Muscle layer of duodenum (tissue), 2 donors: ENCODE results near the gene PACS2.

ENCODE experiments used
- H3K27ac ChIP-seq: one replicate; pipeline ENCODE4 v1.7.0; 2013; ENCODE audit warnings: mild to moderate bottlenecking, low read length
- H3K27me3 ChIP-seq: one replicate; pipeline ENCODE4 v1.7.0; 2013; ENCODE audit warnings: low read depth, mild to moderate bottlenecking, control low read depth, low read length
- H3K36me3 ChIP-seq, 2 donors: one replicate each; pipeline ENCODE4 v1.7.0; 2013; ENCODE audit warnings: low read length in 2 of 2, control low read depth in 1 of 2, mild to moderate bottlenecking in 1 of 2; ENCODE audit not compliant: insufficient read depth in 2 of 2, control insufficient read depth in 1 of 2
- H3K4me1 ChIP-seq, 2 donors: one replicate each; pipeline ENCODE4 v1.7.0; 2013; ENCODE audit warnings: low read length in 2 of 2, mild to moderate bottlenecking in 2 of 2, control low read depth in 1 of 2, moderate library complexity in 1 of 2; ENCODE audit not compliant: insufficient read depth in 2 of 2, control insufficient read depth in 1 of 2
- H3K4me3 ChIP-seq, 2 donors: one replicate each; pipeline ENCODE4 v1.7.0; 2013; ENCODE audit warnings: low read length in 2 of 2, low read depth in 1 of 2, mild to moderate bottlenecking in 1 of 2
- H3K9me3 ChIP-seq, 2 donors: one replicate each; pipeline ENCODE4 v1.7.0; 2013; ENCODE audit warnings: low read length in 2 of 2, control low read depth in 1 of 2, mild to moderate bottlenecking in 1 of 2; ENCODE audit not compliant: control insufficient read depth in 1 of 2
- donor health status: healthy.

The PACS2 gene

DNA sequence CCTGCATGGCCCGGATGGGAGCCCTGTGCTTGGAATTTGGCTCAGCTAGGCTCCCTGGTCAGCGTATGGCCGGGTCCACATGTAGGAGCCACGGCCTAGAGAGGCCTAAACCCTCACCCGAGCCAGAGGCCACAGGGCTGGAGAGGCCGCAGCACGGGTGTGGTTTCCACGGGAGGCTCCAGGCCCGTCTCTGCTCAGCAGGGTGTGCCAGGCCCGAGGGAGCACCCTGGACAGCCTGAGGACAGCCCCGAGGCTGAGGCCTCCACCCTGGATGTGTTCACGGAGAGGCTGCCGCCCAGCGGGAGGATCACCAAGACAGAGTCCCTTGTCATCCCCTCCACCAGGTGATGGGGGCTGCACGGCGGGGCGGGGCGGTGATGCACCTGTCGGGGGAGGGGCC is 66.2 kb downstream of the PACS2 start:
- H3K36me3 ChIP-seq: peaks cover 0 to 60% of the 10 kb centered on the region in 2 donors
- H3K27me3 ChIP-seq: no peaks in the 10 kb centered on the region
- H3K4me1 ChIP-seq: no peaks in the 10 kb centered on the region
- H3K27ac ChIP-seq: no peak overlapping the region
- no peaks in the 10 kb centered on the region for H3K9me3 ChIP-seq
- no peak overlapping the region for H3K4me3 ChIP-seq

DNA sequence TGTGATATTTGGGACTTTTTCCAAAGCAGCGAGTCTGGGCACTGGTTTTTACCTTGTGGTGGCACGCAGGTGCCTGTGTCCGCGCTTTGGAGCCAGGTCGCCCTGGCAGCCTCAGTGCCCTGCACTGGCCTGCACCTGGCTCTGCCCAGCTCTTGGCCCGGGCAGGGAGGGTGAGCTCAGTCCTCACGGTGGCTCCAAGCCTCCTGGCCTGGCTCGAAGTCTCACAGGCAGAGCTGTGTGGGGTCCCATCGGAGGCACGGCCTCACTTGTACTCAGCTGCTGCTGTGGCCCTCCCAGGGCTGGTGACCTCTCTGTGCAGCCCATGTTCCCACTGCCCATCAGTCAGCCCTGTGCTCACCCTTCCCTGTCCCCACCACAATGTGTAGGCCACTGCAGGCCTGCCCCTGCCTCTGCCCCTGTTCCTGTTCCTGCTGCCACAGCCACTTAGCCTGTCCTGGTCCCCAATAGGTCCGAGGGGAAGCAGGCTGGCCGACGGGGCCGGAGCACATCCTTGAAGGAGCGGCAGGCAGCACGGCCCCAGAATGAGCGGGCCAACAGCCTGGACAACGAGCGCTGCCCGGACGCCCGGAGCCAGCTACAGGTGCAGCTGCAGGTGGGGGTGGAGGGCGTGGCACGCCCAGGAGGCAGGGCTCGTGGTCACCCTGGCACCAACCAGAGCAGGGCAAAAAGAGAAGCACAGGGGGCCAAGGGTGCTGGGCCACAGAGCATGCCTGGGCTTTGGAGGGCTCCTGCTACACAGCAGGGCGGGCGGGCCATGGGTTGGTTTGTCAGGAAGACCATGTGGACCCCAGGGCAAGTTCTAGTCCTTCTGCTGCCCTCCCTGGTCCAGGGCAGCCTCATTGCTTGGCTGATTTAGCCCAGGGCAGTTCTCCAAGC is 67.1 kb downstream of the PACS2 start:
- H3K36me3 ChIP-seq: peaks cover 0 to 63% of the 10 kb centered on the region in 2 donors
- H3K9me3 ChIP-seq: no peaks in the 10 kb centered on the region
- H3K4me3 ChIP-seq: no peak overlapping the region
- H3K4me1 ChIP-seq: no peaks in the 10 kb centered on the region
- H3K27me3 ChIP-seq: no peaks in the 10 kb centered on the region
- H3K27ac ChIP-seq: no peak overlapping the region

DNA sequence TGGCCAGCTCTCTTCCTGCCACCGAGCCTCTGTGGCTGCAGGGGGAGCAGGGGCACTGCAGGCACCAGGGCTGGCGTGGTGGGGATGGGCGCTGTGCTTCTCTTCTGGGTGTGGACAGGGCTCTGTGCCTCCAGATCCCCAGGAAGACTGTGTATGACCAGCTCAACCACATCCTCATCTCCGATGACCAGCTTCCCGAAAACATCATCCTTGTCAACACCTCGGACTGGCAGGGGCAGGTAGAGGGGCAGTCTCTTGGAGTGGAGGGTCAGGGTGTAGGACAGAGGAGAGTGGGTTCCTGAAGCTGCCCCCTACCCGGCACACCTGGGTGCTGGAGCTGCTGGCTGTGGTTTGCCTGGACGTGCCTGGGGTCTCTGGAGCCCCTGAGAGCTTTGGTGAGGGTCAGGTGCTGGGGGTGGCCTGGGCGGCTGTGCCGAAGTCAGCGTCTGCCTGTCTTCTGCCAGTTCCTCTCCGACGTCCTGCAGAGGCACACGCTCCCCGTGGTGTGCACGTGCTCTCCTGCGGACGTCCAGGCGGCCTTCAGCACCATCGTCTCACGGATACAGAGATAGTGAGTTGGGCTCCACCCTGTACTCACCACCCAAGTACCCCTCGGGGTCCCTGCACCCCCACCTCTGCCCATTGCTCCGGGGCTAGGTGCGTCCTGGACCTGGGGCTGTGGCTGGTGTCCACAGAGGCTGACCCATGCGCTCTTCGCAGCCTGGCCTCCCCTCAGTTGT is 68.0 kb downstream of the PACS2 start:
- H3K27ac ChIP-seq: no peak overlapping the region
- H3K27me3 ChIP-seq: no peaks in the 10 kb centered on the region
- peaks cover 0 to 71% of the 10 kb centered on the region in 2 donors for H3K36me3 ChIP-seq
- H3K4me1 ChIP-seq: no peaks in the 10 kb centered on the region
- H3K9me3 ChIP-seq: no peaks in the 10 kb centered on the region
- no peak overlapping the region for H3K4me3 ChIP-seq

DNA sequence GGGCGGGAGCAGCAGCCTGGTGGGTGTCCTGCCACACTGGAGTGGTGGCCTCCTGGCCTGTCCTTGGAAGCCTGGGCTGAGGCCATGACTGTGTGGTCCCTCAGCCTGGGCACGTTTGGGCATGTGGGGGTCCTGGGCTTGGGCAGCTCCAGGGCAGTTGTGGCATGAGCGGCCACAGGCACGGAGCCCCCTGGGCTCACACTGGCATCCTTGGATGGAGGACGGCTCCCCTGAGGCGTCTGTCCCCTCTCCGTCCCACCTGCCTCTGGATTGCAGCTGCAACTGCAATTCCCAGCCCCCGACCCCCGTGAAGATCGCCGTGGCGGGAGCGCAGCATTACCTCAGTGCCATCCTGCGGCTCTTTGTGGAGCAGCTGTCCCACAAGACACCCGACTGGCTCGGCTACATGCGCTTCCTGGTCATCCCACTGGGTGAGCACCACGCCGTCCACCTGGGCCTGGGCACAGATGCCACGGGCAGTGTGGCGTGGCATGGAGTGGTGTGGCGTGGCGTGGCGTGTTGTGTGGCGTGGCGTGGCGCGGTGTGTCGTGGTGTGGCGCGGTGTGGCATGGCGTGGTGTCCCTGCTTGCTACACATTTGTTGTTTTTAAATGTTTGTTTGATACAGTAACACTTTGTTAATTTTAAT is 68.7 kb downstream of the PACS2 start:
- Histone ChIP-seq H3K36me3 (peaks cover 0 to 74% of the 10 kb centered on the region in 2 donors), H3K27ac (no peak overlapping the region), H3K9me3 (no peaks in the 10 kb centered on the region), H3K4me1 (no peaks in the 10 kb centered on the region), H3K4me3 (no peak overlapping the region), H3K27me3 (no peaks in the 10 kb centered on the region)

DNA sequence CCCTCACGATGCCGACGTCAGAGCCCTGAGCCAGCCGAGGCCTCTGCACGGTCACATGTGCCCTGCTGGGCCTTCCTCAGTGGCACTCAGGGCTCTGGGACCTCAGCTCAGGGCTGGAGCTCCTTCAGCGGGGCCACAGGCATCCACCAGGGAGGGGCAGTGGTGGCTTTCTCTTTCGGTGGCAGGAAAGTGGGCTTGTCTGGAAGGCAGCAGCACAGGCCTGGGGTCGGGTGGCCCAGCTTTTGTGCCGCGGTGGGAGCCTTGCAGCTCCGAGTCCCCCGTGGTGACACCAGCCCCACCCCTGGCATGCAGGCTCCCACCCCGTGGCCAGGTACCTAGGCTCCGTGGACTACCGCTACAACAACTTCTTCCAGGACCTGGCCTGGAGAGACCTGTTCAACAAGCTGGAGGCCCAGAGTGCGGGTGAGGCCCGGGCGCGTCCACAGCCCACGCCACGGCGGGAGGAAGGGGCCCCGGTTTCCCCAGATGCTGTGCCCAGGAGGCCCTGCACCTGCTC is 69.6 kb downstream of the PACS2 start:
- H3K27me3 ChIP-seq: no peaks in the 10 kb centered on the region
- H3K4me3 ChIP-seq: no peak overlapping the region
- H3K4me1 ChIP-seq: no peaks in the 10 kb centered on the region
- peaks cover 0 to 79% of the 10 kb centered on the region in 2 donors for H3K36me3 ChIP-seq
- no peak overlapping the region for H3K27ac ChIP-seq
- no peaks in the 10 kb centered on the region for H3K9me3 ChIP-seq

DNA sequence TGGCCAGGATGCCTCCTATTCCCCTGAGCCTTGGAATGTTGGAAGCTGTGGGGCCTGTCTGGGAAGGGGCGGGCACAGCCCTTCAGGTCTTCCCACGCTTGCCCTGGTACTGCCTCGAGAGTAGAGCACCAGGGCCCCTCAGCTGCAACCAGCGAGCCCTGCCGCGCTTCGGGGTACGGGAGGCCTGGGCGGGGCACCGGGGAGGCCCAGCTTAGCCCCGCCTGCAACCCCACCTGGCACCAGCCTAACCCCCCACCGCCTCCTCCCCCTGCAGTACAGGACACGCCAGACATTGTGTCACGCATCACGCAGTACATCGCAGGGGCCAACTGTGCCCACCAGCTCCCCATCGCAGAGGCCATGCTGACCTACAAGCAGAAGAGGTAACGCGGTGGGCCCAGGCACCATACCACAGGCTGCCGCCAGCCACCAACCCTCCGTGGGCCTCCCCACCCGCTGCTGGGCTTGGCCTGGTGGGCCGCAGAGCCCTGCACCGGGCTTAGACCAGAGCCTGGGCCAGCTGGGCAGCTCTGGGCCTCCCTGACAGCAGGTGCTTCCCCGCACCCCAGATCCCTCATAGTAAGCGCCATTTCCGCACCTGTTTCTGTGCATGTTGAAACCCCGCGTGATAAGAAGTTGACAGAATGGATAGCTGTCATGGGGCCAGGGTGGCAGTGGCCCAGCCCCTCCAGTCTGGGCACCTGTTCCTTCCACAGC is 70.2 kb downstream of the PACS2 start:
- peaks cover 0 to 74% of the 10 kb centered on the region in 2 donors for H3K36me3 ChIP-seq
- H3K27me3 ChIP-seq: no peaks in the 10 kb centered on the region
- no peaks in the 10 kb centered on the region for H3K9me3 ChIP-seq
- H3K27ac ChIP-seq: no peak overlapping the region
- peaks cover 0 to 5% of the 10 kb centered on the region in 2 donors for H3K4me1 ChIP-seq
- no peak overlapping the region for H3K4me3 ChIP-seq

DNA sequence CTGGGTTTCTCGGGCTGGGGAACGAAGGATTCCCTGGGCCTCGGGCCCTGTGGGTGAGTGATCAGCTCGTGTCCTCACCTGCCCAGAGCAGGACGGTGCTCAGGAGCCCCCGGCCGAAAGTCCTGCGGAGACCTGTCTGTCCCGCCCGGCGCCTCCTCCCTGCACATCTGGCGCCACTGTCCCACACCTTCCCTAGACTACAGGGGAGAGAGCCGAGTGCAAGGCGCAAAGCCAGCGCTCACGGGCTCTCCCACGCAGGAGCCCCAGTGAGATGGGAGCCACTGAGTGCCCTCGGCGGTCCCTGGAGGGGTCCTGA is 70.7 kb downstream of the PACS2 start:
- H3K4me3 ChIP-seq: no peak overlapping the region
- no peak overlapping the region for H3K27ac ChIP-seq
- peaks cover 0 to 69% of the 10 kb centered on the region in 2 donors for H3K36me3 ChIP-seq
- H3K9me3 ChIP-seq: no peaks in the 10 kb centered on the region
- H3K27me3 ChIP-seq: no peaks in the 10 kb centered on the region
- H3K4me1 ChIP-seq: peaks cover 0 to 10% of the 10 kb centered on the region in 2 donors

DNA sequence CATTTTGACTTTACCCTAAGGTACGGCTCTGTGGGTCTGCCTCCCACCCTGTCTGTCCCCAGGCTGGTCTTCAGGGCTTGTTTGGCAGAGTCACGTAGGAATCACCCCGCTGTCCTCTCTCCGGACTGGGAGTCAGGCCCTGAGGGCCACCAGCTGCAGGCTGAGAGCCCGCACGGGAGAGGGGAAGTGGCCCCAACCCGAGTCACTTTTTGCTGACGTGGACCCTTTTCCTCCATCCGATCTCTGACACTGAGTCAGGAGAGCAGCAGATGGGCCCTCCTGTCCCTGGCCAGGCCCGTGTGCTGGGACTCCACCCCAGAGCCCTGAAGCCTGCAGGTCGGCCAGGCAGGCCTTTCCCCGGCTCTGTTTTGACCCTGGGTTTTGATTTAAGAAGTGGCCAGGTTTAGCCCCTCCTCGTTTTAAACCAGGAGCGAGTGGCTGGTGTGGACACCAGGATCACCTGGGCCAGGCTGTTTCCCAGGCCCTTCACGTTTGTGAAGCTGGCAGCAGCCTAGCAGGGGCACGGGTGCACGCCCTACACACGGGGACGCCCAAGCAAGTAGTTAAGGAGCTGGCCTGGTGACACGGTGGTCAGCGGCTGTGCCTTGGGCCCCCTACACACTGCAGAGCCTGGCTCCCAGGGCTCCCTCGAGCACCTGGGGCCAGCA is 71.3 kb downstream of the PACS2 start:
- no peaks in the 10 kb centered on the region for H3K9me3 ChIP-seq
- no peaks in the 10 kb centered on the region for H3K27me3 ChIP-seq
- no peak overlapping the region for H3K27ac ChIP-seq
- peaks cover 0 to 16% of the 10 kb centered on the region in 2 donors for H3K4me1 ChIP-seq
- peaks cover 0 to 66% of the 10 kb centered on the region in 2 donors for H3K36me3 ChIP-seq
- no peak overlapping the region for H3K4me3 ChIP-seq

DNA sequence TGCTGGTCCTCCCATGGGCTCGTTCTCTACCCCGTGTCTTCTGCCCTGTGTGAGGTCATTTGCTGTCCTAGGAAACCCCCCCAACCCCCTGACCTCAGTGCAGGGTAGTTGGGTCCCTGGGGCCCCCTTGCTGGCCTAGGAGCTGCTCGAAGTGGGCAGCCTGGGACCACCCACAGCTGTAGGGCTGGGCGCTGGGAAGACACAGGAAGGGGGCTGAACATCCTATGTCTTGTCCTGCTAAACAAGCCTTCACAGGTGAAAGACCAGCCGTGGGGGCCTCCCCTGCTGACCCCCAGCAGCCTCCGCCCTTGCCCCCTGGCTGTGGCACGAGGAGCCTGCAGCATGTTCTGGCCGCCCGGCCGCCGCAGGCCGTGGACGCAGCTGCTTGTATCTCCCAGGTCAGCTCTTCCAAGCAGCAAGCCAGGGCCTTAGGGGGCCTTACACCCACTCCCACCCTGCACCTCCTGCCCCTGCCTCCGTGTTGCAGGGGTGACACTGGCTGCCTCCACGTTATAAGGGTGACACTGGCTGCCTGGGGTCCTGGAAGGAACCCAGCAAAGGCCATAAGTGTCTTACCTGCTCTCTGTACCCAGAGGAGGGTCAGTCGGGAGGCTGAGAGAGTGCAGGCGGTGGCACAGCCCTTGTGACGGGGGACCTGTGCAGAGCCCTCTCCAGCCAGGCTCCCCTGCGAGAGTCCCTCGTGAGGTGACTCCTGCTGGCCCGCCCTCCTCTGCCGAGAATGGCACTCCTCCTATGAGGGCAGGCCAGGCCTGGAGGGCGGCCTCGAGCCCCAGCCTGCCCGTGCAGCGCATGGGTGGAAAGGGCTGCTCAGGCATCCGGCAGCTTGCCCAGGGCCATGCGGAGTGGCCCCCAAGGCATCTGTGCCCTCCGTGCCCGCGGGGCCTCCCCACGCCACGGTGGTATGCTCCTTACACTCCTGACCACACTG is 72.3 kb downstream of the PACS2 start:
- Histone ChIP-seq H3K27ac (no peak overlapping the region), H3K4me1 (peaks cover 0 to 16% of the 10 kb centered on the region in 2 donors), H3K4me3 (no peak overlapping the region), H3K27me3 (no peaks in the 10 kb centered on the region), H3K36me3 (peaks cover 0 to 62% of the 10 kb centered on the region in 2 donors), H3K9me3 (no peaks in the 10 kb centered on the region)

DNA sequence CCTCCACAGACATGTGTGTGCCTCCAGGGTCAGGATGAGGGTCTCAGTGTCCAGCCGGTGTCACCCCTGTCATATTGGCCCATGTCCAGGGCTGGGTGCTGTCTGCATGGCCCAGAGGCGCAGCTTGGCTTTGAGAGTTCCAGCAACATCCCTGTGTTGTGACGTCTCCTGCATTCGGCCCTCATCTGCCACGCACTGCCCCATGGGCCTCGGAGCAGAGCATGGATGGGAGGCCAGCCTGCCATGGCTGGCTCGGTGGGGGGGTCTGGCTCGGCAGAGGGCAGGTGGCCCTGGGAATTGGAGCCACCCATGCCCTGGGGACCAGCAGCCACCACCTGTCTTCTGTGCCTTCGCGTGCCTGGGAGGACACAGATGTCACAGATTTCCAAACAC is 73.0 kb downstream of the PACS2 start:
- Histone ChIP-seq H3K27me3 (no peaks in the 10 kb centered on the region), H3K36me3 (peaks cover 0 to 58% of the 10 kb centered on the region in 2 donors)

More for the DNA sequence above, 73.0 kb downstream of the PACS2 start:
- H3K4me3 ChIP-seq: no peak overlapping the region
- peaks cover 0 to 16% of the 10 kb centered on the region in 2 donors for H3K4me1 ChIP-seq
- no peaks in the 10 kb centered on the region for H3K9me3 ChIP-seq
- H3K27ac ChIP-seq: no peak overlapping the region
